K562 (cell line): ENCODE data around the gene UBR4.
A peak's percentile ranks its signal among the peaks of the same experiment; 100 is the strongest.

Experiments
- ADNP ChIP-seq: fragments of 200-800 bp; sonication (Bioruptor generic); IDR thresholded peaks from 2 replicates; pipeline ENCODE4 v1.6.1; 2016; ENCODE audit warnings: missing genetic modification characterization, missing compliant biosample characterization
- CTCF ChIP-seq, 3 experiments: IDR thresholded peaks in 2 of 3; conservative IDR thresholded peaks in 1 of 3; 2 replicates each; pipeline ENCODE4 v1.5.1; 2011 to 2012; ENCODE audit warnings: low read length in 3 of 3, mild to moderate bottlenecking in 3 of 3, control low read depth in 2 of 3, improper control_type of control experiment in 1 of 3, inconsistent platforms in 1 of 3, low read depth in 1 of 3, mixed read lengths in 1 of 3, moderate library complexity in 1 of 3; ENCODE audit not compliant: insufficient read depth in 2 of 3
- PHF8 ChIP-seq: fragments of 200-600 bp; sonication (generic); IDR thresholded peaks from 2 replicates; pipeline ENCODE4 v1.6.1; 2012; ENCODE audit warnings: mixed run types, mild to moderate bottlenecking, inconsistent platforms, low read length, moderate library complexity, borderline replicate concordance
- THRA ChIP-seq: fragments of 450-650 bp; IDR thresholded peaks from 2 replicates; pipeline ENCODE4 v1.6.1; 2017; ENCODE audit warnings: mild to moderate bottlenecking, moderate library complexity
- ZNF274 ChIP-seq: IDR thresholded peaks from 2 replicates; pipeline ENCODE4 v1.6.1; 2011; ENCODE audit warnings: low read depth, mild to moderate bottlenecking, low read length, moderate library complexity, borderline replicate concordance

DNA sequence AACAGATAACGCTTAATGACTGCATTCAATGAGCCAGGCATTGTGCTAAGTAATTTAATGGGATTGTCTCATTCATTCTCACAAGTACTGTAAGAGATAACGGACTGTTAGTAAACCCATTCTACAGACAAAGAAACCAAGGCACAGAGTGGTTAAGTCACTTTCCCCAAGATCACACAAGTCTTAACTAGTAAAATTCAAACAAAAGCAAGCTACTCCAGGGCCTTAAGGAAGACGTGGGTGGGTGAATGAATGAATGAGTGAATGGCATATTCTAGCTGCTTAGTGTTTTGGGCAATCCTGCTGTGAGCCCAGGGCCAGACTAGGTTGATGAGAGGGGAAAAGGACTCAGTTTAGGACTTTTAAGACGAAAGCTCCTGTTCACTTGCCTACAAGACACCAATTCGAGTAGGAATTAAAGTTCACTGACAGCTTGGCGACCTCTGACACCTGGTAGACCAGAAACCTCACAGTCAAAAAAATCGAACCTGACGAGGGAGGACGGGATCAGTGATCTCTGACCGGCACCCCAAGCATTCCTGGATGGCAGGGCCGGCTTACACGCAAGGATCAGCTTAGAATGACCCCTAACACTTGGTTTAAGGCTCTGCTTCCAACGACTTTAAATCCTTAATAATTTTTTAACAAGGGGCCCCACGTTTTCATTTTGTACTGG lies 40.7 kb upstream of the UBR4 start:
- TF ChIP-seq PHF8: no peak
- TF ChIP-seq ZNF274: no peak
- TF ChIP-seq THRA: no peak
- peak; percentile 72; the same call in 1 of the 2 replicates for TF ChIP-seq ADNP (tag)
- TF ChIP-seq CTCF (IDR thresholded peaks at IDR 0.05 in 2 of 3, conservative IDR thresholded peaks at IDR 0.05 in 1 of 3; ENCODE audit: insufficient read depth in 2 of 3, low read depth in 1 of 3, low read length in 3 of 3): no peak
